ENCODE results near the gene WDR59.

DNA sequence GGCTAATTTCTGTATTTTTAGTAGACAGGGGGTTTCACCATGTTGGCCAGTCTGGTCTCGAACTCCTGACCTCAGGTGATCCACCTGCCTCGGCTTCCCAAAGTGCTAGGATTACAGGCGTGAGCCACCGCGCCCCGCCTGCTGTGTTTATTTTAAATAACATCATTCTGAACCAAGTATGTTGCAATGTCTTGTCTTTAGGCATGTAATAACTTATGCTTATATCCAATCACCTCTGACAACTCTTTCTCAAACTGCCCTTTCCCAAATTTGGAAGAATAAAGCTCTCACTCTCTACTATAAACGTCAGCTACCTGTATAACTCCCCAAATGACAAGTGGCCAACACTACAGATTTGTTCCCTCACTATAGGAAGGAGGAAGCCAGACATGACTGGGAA lies 107.2 kb downstream of the WDR59 start:
- TF ChIP-seq, protein P1, sequence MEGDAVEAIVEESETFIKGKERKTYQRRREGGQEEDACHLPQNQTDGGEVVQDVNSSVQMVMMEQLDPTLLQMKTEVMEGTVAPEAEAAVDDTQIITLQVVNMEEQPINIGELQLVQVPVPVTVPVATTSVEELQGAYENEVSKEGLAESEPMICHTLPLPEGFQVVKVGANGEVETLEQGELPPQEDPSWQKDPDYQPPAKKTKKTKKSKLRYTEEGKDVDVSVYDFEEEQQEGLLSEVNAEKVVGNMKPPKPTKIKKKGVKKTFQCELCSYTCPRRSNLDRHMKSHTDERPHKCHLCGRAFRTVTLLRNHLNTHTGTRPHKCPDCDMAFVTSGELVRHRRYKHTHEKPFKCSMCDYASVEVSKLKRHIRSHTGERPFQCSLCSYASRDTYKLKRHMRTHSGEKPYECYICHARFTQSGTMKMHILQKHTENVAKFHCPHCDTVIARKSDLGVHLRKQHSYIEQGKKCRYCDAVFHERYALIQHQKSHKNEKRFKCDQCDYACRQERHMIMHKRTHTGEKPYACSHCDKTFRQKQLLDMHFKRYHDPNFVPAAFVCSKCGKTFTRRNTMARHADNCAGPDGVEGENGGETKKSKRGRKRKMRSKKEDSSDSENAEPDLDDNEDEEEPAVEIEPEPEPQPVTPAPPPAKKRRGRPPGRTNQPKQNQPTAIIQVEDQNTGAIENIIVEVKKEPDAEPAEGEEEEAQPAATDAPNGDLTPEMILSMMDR (IDR thresholded peaks at IDR 0.05): no peak
- TF ChIP-seq POLR2A (IDR thresholded peaks at IDR 0.05): no peak
